ENCODE data around the gene TOGARAM2.

TOGARAM2 gene

DNA sequence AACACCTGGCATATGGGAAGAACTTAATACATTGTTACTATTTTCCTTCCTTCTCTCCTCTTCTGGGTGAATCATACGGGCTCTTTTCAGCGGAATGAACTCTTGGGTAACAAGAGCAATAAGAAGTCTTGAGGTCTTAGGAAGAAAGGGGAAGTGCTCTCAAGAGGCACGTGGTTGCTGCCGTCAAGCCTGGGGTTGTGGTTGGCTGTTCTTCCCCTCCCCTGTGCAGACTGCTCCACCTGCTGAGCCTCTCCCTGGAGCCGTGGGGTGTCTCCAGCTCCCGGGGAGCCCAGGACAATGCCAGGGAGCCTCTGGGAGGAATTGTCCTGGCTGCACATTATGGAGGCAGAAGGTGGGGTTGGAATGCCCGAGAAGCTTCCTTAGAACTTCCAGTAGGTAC lies 19.4 kb downstream of the TOGARAM2 start:
- no peak for DNase-seq (ENCODE audit: low spot score)

GRCh38 chr2:29000956-29001355 lies 19.9 kb downstream of the TOGARAM2 start:
- DNase-seq (ENCODE audit: low spot score), result no peak

- DNase-seq (ENCODE audit: low spot score), result no peak
Measured at GRCh38 chr2:29001806-29002205, 20.7 kb downstream of the TOGARAM2 start.

GRCh38 chr2:29004755-29005154 lies 23.7 kb downstream of the TOGARAM2 start:
- DNase-seq (ENCODE audit: low spot score), result no peak

DNA sequence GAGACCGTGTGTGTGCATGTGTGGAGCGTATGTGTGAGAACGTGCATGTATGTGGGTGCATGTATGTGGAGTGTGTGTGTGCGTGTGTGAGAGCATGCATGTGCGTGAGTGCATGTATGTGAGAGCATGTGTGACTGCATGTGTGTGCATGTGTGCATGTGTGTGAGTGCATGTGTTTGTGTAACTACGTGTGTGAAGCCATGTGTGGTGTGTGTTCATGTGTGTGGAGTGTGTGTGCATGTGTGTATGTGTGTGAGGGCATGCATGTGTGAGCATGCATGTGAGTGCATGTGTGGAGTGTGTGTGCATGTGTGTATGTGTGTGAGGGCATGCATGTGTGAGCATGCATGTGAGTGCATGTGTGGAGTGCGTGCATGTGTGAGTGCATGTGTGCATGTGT lies 24.2 kb downstream of the TOGARAM2 start:
- no peak for DNase-seq (ENCODE audit: low spot score)

GRCh38 chr2:29006092-29006979 lies 25.2 kb downstream of the TOGARAM2 start:
- DNase-seq (ENCODE audit: low spot score), result no peak

- DNase-seq (ENCODE audit: low spot score), result no peak
Measured at GRCh38 chr2:29006980-29007301, 25.8 kb downstream of the TOGARAM2 start.

DNA sequence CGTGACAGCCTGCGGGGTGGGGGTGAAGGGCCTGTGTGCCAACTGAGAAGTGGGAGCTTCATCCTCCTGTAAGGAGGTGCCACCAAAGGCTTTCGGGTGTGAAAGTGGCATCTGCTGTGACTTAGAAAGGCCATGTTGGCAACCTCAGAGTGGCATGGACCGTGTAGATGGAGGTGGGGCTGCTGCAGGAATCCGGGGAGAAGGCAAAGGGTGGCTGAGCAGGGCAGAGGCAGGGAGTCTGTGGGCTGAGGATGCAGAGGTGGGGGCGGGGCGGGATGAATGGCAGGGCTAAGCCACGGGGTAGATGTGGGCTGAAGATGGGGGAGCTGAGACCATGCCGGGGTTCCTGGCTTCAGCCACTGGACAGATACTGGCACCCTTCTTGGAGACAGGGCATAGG lies 28.2 kb downstream of the TOGARAM2 start:
- DNase-seq (ENCODE audit: low spot score), result no peak

- DNase-seq (ENCODE audit: low spot score), result no peak
Measured at GRCh38 chr2:29009711-29010677, 28.9 kb downstream of the TOGARAM2 start.

GRCh38 chr2:29010946-29011345 lies 29.8 kb downstream of the TOGARAM2 start:
- no peak for DNase-seq (ENCODE audit: low spot score)

DNA sequence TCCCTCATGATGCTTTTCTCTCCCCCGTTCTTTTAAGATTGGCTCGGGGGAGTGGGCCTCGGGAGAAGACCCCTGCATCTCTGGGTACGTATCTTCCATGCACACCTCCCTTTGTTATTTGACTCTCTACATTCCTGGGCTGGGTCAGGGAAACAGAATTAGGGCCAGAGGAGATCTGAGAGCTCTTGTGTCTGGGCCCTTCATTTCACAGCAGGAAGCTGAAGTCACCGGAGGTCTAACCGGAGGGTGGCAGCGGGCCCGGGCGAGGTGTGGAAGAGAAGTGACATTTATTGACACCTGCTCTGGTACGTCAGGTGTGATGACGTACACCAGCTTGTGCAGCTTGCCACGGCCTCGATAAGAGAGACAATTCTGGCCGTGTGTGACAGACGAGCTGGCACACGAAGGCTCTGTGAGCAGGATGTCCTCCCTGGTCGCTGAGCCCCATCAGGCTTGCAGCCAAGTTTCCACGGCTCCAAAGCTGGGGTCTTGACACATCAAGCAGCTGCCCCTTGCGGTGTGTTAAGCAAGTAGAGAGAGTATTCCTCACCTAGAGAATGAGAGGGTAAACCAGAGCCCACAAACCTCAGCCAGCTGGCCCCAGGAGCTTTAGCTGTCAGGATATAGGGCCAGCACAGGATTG lies 30.4 kb downstream of the TOGARAM2 start:
- DNase-seq (ENCODE audit: low spot score), result no peak

DNA sequence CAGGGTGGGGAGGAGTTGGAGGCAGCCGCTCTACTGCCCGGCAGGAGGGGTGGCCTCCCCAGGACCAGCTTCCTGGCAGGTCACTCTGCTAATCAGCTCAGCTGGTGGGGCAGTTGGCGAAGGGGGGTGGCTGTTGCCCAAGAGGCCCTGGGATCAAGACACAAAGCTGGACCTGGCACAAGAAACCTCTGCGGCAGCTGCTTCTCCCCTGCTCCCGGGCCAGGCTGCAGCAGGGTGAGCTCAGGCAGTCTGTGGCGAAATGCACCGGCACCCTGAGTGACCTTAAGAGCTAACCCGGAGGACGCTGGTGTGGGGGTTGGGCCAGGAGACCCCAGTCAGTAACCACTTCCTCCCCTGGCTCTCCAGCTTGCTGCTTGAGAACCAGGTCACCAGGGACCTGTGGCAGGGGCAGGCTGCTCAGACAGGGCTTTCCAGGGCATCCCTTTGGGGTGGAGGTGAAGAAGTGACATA lies 31.1 kb downstream of the TOGARAM2 start:
- DNase-seq (ENCODE audit: low spot score), result no peak

DNA sequence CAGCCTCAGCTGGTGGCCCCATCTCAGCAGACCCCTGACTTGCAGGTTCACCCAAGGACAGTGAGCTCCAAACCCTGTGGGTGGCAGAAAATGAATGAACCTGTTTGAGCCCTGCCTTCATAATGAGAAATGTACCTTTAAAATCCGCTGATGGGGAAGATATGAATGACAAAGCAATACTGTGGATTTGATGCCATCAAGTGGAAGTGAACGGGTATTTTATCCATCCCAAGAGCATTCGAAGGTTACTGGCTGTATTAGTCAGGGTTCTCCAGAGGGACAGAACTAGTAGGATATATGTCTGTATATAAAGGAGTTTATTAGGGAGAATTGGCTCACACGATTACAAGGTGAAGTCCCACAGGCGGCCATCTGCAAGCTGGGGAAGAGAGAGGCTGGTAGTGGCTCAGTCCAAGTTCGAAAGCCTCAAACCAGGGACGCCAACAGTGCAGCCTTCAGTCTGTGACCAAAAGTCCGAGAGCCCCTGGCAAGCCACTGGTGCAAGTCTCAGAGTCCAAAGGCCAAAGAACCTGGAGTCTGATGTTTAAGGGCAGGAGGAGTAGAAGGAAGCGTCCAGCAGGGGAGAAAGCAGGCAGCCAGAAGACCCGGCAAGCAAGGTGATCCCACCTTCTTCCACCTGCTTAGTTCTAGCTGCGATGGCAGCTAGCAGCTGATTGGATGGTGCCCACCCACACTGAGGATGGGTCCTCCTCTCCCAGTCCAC lies 32.1 kb downstream of the TOGARAM2 start:
- DNase-seq (ENCODE audit: low spot score), result no peak

DNA sequence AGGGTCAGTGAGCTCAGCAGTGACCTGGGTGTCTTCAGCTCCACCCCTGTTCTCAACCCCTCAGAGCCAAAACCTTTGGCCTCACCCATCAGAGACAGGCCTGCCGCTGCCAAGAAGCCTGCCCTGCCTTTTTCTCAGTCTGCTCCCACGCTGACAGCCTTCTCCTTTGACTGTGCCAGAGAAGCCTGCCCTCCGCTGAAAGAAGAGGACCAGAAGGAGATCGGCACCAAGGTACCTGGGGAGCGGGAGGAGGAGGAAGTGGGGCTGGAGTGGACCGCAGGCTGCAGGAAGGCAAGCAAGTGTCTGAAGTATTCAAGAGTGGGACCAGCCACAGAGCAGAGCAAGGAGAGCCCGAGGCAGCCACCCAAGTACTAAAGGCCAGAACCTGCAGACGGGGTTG lies 33.2 kb downstream of the TOGARAM2 start:
- no peak for DNase-seq (ENCODE audit: low spot score)

GRCh38 chr2:29014811-29015421 lies 33.8 kb downstream of the TOGARAM2 start:
- no peak for DNase-seq (ENCODE audit: low spot score)

- no peak for DNase-seq (ENCODE audit: low spot score)
Measured at GRCh38 chr2:29015701-29016470, 34.8 kb downstream of the TOGARAM2 start.

DNA sequence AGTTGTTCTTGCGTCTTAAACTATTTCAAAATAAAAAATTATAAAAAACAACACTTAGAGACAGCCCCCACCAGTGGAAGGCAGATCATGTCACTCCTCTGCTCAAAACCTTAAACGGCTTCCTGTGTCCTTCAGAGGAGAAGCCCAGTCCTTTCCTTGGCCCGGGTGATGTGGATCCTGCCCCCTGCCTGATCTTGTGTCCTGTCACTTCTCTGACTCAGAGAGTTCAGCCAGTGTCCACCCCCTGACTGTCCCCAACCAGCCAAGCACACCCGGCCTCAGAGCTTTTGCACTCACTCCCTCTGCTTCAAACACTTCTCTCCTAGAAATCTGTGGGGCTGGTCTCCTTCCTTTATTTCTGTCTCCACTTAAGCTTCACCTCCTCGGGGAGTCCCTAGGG lies 35.4 kb downstream of the TOGARAM2 start:
- no peak for DNase-seq (ENCODE audit: low spot score)

GRCh38 chr2:29017716-29018435 lies 36.8 kb downstream of the TOGARAM2 start:
- no peak for DNase-seq (ENCODE audit: low spot score)

DNA sequence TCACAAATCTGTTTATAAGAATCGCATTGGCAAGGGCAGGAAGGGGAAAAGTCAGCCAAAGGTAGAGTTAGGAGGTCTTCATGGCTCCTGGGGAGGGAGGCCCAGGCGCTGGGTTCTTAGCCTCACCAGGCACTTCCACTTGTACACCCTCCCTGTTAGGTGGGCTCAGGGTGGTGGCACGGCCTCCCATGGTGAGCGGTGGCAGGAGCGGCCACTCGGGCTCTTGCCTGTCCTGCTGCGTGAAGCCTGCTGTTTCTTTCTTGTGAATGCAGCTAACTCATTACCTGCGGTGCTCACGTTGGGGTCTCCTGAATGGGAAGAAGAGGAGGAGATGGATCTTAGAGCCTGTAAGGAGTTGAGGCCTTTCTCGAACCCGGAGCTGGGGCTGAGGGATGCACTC lies 40.8 kb downstream of the TOGARAM2 start:
- no peak for DNase-seq (ENCODE audit: low spot score)

GRCh38 chr2:29022679-29023078 lies 41.6 kb downstream of the TOGARAM2 start:
- DNase-seq (ENCODE audit: low spot score), result no peak
